Measurements from ENCODE around the gene ARX.

The ARX gene

DNA sequence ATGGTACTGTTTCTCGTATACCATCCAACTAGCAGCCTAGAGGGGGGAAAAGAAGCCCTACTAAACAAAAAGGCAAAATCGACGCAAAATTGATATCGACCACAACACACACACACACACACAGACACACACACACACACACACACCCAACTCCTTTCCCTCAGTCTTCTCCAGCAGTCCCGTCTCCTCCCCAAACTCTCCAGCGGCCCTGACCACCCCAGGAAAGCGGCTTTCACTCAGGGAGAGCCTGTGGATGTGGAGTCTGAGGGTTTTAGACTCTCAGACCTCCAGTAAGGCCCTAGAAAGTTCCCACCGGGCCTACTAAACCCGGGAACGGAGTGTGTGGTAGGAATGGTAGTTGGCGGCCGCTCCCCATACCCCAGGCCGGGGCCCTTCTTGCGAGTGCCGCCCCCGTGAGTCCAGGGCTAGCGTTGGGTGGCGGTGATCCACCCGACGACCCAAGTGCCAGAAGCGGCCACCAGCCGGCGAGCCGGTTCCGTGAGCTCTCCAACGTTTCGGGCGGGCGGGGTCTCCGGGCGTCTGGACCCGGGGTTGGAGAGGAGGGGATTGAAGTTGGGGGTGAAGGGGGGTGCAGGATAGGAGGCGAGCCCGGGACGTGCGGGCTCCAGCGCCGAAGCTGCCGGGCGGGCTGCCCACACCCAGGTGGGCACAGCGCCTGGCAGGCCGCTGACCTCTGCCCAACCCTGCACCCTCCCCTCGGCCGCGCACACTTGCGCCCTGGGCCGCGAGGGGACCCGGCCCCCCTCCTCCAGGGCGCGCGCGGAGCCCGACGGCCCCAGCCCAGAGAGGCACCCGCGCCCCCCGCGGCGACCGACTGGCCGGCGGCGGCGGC, 13.7 kb downstream of the ARX start:
- Mint-ChIP-seq H3K27me3 (ENCODE audit: low read depth) (peaks cover 31% of the 10 kb centered on the region), H3K4me1 (ENCODE audit: low read depth) (peaks cover 5% of the 10 kb centered on the region), H3K27ac (no peak overlapping the region), H3K36me3 (ENCODE audit: low read depth) (peaks cover 1% of the 10 kb centered on the region), H3K9me3 (no peaks in the 10 kb centered on the region), H3K4me3 (no peak overlapping the region)
- DNase-seq (ENCODE audit: low spot score), result no peak

DNA sequence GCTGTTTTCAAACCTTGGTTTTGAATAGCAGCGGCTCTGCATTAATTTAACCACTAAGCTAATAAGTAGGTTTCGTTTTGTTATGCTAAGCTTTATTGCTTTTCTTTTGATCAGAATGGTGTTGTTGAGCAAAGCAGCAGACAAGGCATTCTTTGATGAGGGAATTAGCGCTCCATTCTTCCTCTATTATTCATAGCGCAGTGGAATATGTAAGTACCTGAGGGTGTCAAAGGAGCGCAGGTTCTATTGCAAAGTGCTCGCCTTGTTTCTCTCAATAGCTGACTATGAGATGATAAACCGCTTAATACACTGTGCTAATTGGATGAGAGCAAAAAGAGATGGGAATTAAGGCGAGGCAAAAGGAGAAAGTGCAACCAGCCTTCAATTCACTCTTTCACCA, 16.3 kb downstream of the ARX start:
- Mint-ChIP-seq H3K4me1 (ENCODE audit: low read depth) (peaks cover 5% of the 10 kb centered on the region), H3K27me3 (ENCODE audit: low read depth) (peaks cover 16% of the 10 kb centered on the region), H3K9me3 (no peaks in the 10 kb centered on the region), H3K4me3 (no peak overlapping the region), H3K36me3 (ENCODE audit: low read depth) (peaks cover 1% of the 10 kb centered on the region), H3K27ac (no peak overlapping the region)
- DNase-seq (ENCODE audit: low spot score), result no peak

DNA sequence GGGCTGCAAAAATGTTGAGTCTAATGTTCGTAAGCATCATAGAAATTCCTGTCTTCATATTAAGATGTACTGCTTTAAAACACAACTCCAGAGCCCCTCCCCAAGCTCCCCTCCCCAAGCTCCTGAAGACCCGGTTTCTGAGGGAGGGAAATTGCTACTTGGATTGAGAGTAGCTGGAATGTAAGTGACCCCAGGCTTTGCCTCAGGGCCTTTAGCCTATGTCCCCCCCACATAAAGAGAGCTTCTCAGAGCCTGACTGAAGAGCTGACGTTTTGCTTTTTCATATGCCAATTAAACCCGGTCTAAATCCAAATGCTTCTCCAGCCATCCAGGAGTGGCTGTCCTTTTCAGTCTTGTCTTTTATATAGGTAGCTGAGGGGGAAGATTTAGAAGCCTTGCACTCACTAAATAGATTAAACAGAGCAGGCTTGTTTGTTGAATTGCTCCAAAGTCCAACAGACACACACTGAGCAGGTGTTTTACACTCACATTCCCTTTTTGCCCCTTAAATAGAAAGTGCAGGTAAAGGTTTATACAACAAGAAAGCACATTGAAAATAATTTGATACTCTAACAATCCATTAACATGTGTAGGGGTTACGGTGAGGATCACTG, 19.6 kb downstream of the ARX start:
- Mint-ChIP-seq H3K9me3 (no peaks in the 10 kb centered on the region), H3K27me3 (ENCODE audit: low read depth) (no peaks in the 10 kb centered on the region), H3K4me3 (no peak overlapping the region), H3K27ac (no peak overlapping the region), H3K4me1 (ENCODE audit: low read depth) (no peaks in the 10 kb centered on the region), H3K36me3 (ENCODE audit: low read depth) (no peaks in the 10 kb centered on the region)
- no peak for DNase-seq (ENCODE audit: low spot score)

DNA sequence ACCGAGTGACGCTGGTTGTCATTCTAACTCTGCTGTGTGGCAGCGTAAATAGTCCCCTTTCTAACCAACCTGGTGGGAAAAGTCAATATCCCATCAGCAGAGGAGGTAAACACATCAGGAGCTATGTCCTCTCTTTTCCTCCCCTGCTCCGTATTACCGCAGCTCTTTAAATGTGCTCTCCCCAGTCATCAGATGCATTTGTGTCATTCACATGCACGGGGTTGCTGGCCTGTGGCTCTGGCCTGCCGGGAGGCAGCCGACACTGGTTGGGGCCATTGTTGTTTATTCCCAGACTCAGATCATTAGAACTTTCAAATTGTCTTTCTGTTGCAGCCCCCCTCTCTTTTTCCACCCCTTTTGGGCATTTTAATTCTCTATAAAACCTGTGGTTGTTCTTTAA, 21.9 kb downstream of the ARX start:
- no peaks in the 10 kb centered on the region for H3K27me3 Mint-ChIP-seq (ENCODE audit: low read depth)
- H3K27ac Mint-ChIP-seq, result no peak overlapping the region
- no peaks in the 10 kb centered on the region for H3K4me1 Mint-ChIP-seq (ENCODE audit: low read depth)
- H3K9me3 Mint-ChIP-seq, result no peaks in the 10 kb centered on the region
- no peak overlapping the region for H3K4me3 Mint-ChIP-seq
- no peaks in the 10 kb centered on the region for H3K36me3 Mint-ChIP-seq (ENCODE audit: low read depth)
- no peak for DNase-seq (ENCODE audit: low spot score)

DNA sequence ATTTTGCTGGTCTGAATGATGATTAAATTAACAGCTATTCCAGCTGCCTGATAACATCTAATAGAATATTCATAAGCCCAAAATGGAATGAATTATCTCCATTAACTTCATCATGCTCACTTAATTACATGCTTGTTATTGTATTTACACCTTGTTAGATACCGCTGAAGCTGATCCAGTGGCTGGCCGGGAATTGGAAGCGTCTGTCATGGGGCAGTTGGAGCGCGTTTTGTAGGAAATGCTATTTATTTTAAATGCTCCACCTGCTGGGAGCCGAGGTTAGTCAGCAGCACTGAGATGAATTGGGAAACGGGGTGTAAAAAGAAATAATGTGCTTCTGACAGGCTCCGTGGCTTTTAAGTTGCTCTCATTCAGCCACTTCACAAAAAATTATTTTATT, 25.2 kb downstream of the ARX start:
- Mint-ChIP-seq H3K4me3 (no peak overlapping the region), H3K9me3 (no peaks in the 10 kb centered on the region), H3K27ac (no peak overlapping the region), H3K4me1 (ENCODE audit: low read depth) (no peaks in the 10 kb centered on the region), H3K27me3 (ENCODE audit: low read depth) (no peaks in the 10 kb centered on the region), H3K36me3 (ENCODE audit: low read depth) (peaks cover 2% of the 10 kb centered on the region)
- no peak for DNase-seq (ENCODE audit: low spot score)

DNA sequence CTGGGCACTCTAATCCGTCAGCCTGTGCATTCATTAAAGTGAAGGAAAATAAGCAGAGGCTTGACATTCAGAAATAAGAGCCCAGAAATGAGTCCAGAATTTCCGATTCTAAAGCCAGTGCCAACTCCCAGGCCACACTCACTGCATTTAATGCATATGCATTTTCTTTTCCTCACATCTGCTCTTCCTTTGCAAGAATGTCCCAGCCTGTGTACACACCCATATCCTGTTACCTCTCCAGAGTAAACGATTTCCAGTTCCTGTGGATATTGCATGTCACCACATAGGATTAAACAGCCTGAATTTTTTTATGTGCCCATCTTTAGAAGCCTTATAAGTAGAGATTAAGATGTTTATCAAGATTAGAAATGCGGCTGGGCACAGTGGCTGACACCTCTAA, 27.5 kb downstream of the ARX start:
- Mint-ChIP-seq H3K9me3 (no peaks in the 10 kb centered on the region), H3K36me3 (ENCODE audit: low read depth) (peaks cover 4% of the 10 kb centered on the region), H3K4me1 (ENCODE audit: low read depth) (no peaks in the 10 kb centered on the region), H3K4me3 (no peak overlapping the region), H3K27me3 (ENCODE audit: low read depth) (no peaks in the 10 kb centered on the region), H3K27ac (no peak overlapping the region)
- no peak for DNase-seq (ENCODE audit: low spot score)

DNA sequence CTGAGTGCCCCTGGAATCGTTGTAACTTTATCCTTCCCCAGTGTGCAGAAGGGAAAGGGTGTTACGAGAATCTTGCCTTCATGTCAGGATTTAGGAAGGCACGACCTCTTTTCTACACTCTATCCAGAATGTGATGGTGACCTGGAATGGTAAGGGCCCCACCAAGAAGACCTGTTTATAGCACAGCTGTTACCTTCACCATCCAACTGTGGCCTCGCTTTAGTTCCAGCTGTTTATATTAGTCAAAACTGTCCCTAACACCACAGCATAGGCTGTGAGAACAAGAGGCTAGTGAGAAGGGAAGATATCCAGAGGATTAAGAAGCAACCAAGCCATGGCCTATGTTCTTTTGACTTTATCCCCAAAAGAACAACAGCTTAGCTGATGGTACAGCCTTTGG, 28.0 kb downstream of the ARX start:
- no peak for DNase-seq (ENCODE audit: low spot score)
- H3K36me3 Mint-ChIP-seq (ENCODE audit: low read depth), result peaks cover 4% of the 10 kb centered on the region
- H3K27ac Mint-ChIP-seq, result no peak overlapping the region
- H3K4me3 Mint-ChIP-seq, result no peak overlapping the region
- no peaks in the 10 kb centered on the region for H3K27me3 Mint-ChIP-seq (ENCODE audit: low read depth)
- H3K4me1 Mint-ChIP-seq (ENCODE audit: low read depth), result no peaks in the 10 kb centered on the region
- H3K9me3 Mint-ChIP-seq, result no peaks in the 10 kb centered on the region

DNA sequence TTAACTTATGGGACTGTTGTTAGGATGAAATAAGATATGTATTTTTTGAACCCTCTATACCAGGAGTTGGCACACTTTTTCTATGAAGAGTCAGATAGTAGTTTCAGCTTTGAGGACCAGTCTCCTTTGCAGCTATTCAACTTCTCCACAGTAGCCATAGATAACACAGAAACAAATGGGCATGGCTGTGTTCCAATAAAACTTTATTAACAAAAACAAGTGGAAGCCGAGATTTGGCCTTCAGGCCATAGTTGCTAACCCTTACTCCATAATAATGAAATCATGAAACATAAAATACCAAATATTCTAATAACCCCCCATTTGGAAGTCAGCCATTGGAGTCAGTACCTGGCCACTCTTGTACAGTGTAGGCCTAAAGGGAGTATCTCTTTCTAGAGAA, 30.6 kb downstream of the ARX start:
- no peaks in the 10 kb centered on the region for H3K27me3 Mint-ChIP-seq (ENCODE audit: low read depth)
- H3K27ac Mint-ChIP-seq, result no peak overlapping the region
- H3K4me1 Mint-ChIP-seq (ENCODE audit: low read depth), result no peaks in the 10 kb centered on the region
- DNase-seq (ENCODE audit: low spot score), result no peak
- H3K36me3 Mint-ChIP-seq (ENCODE audit: low read depth), result peaks cover 5% of the 10 kb centered on the region
- H3K9me3 Mint-ChIP-seq, result no peaks in the 10 kb centered on the region
- H3K4me3 Mint-ChIP-seq, result no peak overlapping the region

DNA sequence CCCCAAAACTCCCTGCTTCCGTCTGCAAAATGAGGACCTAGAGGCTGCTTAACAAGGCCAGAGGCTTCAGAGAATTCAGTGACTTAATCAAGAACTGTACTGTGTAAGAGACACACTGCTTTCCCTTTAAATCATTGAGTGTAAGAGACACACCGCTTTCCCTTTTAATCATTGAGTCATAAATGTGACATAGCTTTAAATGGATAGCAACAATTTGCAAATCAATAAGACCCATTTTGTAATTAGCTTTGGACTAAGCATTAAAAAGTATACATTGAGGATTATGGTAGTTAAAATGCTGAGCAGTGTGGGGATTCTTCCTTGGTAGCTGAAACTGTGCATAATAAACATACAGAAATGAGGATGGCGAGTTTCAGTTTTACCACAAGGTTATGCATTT, 31.8 kb downstream of the ARX start:
- Mint-ChIP-seq H3K9me3 (no peaks in the 10 kb centered on the region), H3K4me1 (ENCODE audit: low read depth) (no peaks in the 10 kb centered on the region), H3K27me3 (ENCODE audit: low read depth) (no peaks in the 10 kb centered on the region), H3K4me3 (no peak overlapping the region), H3K36me3 (ENCODE audit: low read depth) (peaks cover 9% of the 10 kb centered on the region), H3K27ac (no peak overlapping the region)
- no peak for DNase-seq (ENCODE audit: low spot score)

DNA sequence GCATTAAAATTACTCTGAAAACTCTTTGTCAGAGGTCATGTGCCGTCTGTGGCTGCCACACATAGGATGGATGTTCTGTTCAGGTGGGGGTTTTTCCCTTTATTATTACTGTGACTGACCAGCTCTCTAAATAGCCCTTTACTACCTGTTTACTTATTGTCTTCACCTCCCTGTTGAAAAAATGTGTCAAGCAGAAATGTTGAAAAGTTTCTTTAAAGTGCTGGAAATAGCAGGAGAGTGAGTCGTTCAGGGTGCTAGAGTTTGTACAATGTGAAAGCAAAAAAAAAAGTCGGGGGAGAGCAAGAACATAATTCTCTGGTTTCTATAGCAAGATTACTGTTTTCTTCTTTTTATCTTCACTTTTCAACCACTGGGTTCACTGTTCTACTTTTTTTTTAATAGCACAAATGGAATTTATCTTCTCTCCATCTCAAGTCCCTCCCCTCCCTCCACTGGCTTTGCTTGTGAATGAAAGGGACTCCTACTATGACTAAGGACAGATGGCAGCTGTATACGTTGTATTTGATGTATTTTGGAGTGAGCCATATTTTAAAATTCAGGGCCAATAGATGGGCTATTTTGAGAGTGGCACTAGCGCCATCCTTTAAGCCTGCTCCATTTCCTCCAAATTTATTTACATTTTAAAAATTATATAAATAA, 33.3 kb downstream of the ARX start:
- DNase-seq (ENCODE audit: low spot score), result no peak
- H3K27ac Mint-ChIP-seq, result no peak overlapping the region
- H3K9me3 Mint-ChIP-seq, result no peaks in the 10 kb centered on the region
- no peak overlapping the region for H3K4me3 Mint-ChIP-seq
- H3K4me1 Mint-ChIP-seq (ENCODE audit: low read depth), result no peaks in the 10 kb centered on the region
- no peaks in the 10 kb centered on the region for H3K27me3 Mint-ChIP-seq (ENCODE audit: low read depth)
- H3K36me3 Mint-ChIP-seq (ENCODE audit: low read depth), result peaks cover 7% of the 10 kb centered on the region

DNA sequence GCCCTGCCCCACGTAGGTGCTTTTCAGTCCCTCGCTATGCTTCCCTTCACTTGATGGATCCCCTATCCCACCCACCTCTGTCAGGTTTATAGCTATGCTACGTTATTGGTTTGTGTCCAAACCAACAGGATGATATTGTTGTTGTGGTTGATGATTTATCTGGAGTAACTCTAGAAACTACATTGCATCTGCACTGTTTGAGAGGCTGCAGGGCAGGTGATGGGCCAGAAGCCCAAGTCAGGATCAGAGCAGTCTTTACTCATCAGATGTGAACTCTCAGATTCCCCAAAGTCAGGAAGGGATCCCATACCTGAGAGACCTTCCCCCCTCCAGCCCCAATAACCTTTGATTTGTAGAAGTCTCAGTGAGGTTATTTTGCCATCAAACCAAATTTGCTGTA, 34.7 kb downstream of the ARX start:
- Mint-ChIP-seq H3K27me3 (ENCODE audit: low read depth) (no peaks in the 10 kb centered on the region), H3K9me3 (no peaks in the 10 kb centered on the region), H3K36me3 (ENCODE audit: low read depth) (peaks cover 7% of the 10 kb centered on the region), H3K4me3 (no peak overlapping the region), H3K27ac (no peak overlapping the region), H3K4me1 (ENCODE audit: low read depth) (no peaks in the 10 kb centered on the region)
- no peak for DNase-seq (ENCODE audit: low spot score)

DNA sequence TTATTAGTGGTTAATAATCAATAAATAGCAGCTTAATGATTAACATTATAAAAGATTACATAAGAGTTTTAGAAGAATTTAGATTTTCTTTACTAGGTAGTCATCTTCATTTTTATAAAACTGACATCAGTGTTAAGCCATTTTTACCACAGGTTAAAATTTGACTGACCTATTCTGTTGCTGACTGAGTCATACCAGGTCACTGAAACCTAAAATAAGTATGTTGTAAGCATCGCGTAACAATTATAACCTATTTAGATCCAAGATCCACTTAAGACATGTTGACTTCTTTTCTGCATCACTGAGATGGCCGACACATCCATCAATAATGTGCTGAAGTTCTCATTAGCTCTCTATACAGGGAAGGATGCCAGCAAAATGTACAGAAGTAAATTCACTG, 36.7 kb downstream of the ARX start:
- no peaks in the 10 kb centered on the region for H3K27me3 Mint-ChIP-seq (ENCODE audit: low read depth)
- no peak overlapping the region for H3K27ac Mint-ChIP-seq
- no peaks in the 10 kb centered on the region for H3K4me1 Mint-ChIP-seq (ENCODE audit: low read depth)
- DNase-seq (ENCODE audit: low spot score), result no peak
- H3K9me3 Mint-ChIP-seq, result no peaks in the 10 kb centered on the region
- no peak overlapping the region for H3K4me3 Mint-ChIP-seq
- peaks cover 5% of the 10 kb centered on the region for H3K36me3 Mint-ChIP-seq (ENCODE audit: low read depth)

DNA sequence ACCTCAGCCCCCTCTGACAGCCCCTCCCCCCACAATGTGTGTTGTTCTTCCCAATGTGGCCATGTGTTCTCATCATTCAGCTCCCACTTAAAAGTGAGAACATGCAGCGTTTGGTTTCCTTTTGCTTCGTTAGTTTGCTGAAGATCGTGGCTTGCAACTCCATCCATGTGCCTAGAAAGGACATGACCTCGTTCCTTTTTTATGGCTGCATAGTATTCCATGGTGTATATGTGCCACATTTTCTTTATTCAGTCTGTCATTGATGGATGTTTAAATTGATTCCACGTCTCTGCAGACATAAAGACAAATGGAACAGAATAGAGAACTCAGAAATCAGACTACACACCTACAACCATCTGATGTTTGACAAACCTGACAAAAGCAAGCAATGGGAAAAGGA, 46.0 kb downstream of the ARX start:
- no peak overlapping the region for H3K4me3 Mint-ChIP-seq
- H3K4me1 Mint-ChIP-seq (ENCODE audit: low read depth), result no peaks in the 10 kb centered on the region
- H3K27ac Mint-ChIP-seq, result no peak overlapping the region
- no peak for DNase-seq (ENCODE audit: low spot score)
- H3K36me3 Mint-ChIP-seq (ENCODE audit: low read depth), result peaks cover 10% of the 10 kb centered on the region
- H3K9me3 Mint-ChIP-seq, result no peaks in the 10 kb centered on the region
- H3K27me3 Mint-ChIP-seq (ENCODE audit: low read depth), result no peaks in the 10 kb centered on the region

DNA sequence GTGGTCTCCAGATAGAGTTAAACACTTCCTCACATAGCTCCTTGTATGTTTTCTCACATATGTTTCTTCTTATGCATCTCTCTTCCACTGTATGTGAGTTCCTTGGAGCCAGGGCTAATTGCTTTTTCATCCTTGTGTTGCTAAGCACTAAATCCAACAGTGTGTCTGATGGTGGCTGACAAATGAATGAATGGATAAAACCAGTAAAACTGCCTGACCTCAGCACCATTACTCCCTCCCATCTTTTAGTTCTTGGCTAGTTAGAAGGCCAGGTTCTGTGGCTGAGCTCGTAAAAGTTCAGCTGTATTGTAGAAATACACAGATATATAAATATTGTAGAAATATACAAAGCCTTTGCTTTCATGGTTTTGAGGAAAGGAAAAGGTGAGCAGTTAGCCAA, 50.4 kb downstream of the ARX start:
- no peaks in the 10 kb centered on the region for H3K27me3 Mint-ChIP-seq (ENCODE audit: low read depth)
- H3K4me1 Mint-ChIP-seq (ENCODE audit: low read depth), result no peaks in the 10 kb centered on the region
- no peak overlapping the region for H3K27ac Mint-ChIP-seq
- no peak for DNase-seq (ENCODE audit: low spot score)
- H3K9me3 Mint-ChIP-seq, result no peaks in the 10 kb centered on the region
- no peak overlapping the region for H3K4me3 Mint-ChIP-seq
- H3K36me3 Mint-ChIP-seq (ENCODE audit: low read depth), result peaks cover 9% of the 10 kb centered on the region

Measured in T-helper 2 cell treated with Interferon-gamma antibody and Interleukin-4, amounts not matched to agents 5 μg/mL and 100 μg/mL, for 36 hours (primary cell).